Coronary artery (tissue), 2 donors: ENCODE results near the gene HMGB3.

Experiments used
- DNase-seq: peaks from one replicate; pipeline ENCODE4 v3.0.0-alpha.2; 2017; ENCODE audit warnings: low spot score
- H3K27ac ChIP-seq, 2 donors: fragments of 200-600 bp; sonication (generic); one replicate each; pipeline ENCODE4 v1.5.1; 2016 to 2019
- H3K4me3 ChIP-seq: fragments of 200-600 bp; sonication (generic); 2 replicates; pipeline ENCODE4 v1.5.1; 2016; ENCODE audit warnings: mild to moderate bottlenecking, moderate library complexity
- TF ChIP-seq, protein P1 (sequence below): fragments of 200-600 bp; sonication (generic); IDR thresholded peaks from one replicate; pipeline ENCODE4 v1.5.1; 2019; ENCODE audit warnings: antibody characterized with exemption

HMGB3 gene

DNA sequence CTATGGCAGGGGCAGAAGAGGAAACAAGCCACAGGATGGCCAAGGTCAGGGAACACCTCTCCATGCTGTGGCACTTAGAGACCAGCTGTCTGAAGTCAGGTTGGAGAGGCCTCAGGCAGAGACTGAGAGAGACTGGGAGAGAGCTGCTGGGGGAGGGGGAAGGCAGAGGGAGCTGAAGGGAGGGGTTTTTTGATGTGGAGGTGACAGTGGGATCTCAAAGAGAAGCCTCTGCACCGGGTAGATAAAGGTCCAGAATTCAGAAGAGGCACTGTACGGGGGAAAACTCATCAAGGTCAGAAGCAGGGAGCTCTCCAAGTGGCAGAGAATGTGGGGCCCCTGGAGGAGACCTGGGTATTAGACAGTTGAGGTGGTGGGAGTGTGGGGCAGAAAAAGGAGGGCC lies 41.6 kb upstream of the HMGB3 start:
- DNase-seq: no peak
- no peak overlapping the region for H3K4me3 ChIP-seq
- TF ChIP-seq, protein P1, sequence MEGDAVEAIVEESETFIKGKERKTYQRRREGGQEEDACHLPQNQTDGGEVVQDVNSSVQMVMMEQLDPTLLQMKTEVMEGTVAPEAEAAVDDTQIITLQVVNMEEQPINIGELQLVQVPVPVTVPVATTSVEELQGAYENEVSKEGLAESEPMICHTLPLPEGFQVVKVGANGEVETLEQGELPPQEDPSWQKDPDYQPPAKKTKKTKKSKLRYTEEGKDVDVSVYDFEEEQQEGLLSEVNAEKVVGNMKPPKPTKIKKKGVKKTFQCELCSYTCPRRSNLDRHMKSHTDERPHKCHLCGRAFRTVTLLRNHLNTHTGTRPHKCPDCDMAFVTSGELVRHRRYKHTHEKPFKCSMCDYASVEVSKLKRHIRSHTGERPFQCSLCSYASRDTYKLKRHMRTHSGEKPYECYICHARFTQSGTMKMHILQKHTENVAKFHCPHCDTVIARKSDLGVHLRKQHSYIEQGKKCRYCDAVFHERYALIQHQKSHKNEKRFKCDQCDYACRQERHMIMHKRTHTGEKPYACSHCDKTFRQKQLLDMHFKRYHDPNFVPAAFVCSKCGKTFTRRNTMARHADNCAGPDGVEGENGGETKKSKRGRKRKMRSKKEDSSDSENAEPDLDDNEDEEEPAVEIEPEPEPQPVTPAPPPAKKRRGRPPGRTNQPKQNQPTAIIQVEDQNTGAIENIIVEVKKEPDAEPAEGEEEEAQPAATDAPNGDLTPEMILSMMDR: no peak
- no peak overlapping the region for H3K27ac ChIP-seq

DNA sequence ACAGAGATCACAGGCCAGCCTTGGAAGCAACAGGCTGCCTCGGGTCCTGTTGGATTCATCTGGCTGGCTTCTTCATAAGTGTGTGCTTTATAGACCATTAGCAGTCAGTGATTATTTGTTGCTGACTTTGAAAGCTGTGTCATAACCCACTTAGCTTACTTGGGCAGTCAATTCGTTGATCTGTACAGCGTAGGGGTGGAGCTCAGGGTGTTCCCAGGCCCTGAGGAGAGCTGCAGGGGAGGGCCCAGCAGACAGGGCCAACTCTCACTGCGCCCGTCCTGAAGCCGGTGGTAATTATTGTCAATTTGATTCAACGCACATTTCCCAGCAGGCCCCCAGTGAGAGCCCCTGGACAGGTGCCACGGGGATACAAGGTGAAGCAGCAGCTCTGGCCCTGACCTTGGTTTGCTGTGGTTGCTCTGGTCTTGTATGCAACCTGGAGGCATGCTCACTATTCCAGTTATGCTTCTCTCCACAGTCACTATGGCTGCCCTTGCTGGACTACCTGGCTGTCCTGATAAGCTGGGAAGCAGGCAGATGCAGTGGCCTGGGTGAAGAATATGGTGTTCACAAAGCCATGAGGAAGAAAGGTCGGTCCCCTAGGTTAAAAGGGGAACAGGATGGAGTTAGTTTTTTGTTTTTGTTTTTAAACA lies 40.1 kb upstream of the HMGB3 start:
- no peak for DNase-seq
- no peak overlapping the region for H3K4me3 ChIP-seq
- TF ChIP-seq, protein P1: no peak
- H3K27ac ChIP-seq: no peak overlapping the region

DNA sequence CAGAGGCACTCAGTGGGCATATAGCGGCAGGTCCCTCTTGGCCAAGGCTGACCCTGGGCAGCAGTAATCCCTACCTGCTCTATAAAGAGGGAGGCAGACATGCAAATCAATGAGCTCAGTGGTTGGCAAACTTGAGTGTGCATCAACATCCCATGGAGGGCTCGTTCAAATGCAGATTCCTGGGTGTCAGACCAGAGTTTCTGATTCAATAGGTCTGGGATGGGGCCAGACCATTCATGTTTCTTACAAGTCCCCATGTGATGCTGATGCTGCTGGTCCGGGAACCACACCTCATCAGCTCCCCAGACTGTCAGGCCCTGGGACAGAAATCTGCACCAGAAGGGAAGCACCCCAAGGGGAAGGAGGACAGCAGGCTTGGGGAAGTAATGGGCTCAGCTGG lies 38.9 kb upstream of the HMGB3 start:
- no peak for DNase-seq
- Histone ChIP-seq H3K27ac (no peak overlapping the region), H3K4me3 (no peak overlapping the region)
- TF ChIP-seq, protein P1: no peak

DNA sequence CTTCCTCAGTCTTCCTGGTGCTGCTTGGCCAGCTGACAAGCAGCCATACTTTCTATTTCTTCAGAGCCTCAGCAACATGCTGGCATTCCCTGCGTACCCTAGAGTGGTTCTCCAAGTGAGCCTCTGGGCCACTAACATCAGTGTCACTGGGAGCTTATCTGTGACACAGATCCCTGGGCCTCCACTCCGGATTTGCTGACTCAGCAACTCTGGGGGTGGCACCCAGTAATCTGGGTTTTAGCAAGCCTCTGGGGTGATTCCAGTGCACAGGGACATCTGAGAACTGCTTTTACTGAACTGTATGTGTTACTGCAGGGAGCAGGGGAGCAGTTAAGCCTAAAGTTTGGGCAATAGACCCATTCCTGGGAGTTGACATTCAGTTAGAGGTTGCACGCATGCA lies 28.2 kb upstream of the HMGB3 start:
- DNase-seq: no peak
- Histone ChIP-seq H3K27ac (no peak overlapping the region), H3K4me3 (no peak overlapping the region)
- TF ChIP-seq, protein P1: no peak

DNA sequence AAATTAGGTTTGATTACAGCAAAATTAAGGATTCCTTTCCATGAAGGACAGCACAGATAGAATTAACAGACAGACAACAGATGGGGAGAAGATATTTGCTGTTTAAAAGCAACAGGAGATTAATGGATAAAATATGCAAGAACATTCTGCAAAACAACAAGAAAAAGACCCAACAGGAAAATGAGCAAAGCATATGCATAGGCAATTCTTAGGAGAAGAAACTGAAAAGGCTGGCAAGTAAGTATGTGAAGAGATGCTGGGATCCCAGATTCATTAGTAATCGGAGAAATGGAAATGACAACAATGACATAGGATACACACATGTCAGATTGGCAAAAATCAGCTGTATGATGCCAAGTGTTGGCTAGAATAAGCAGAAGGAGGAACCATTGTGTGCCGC lies 27.5 kb upstream of the HMGB3 start:
- H3K4me3 ChIP-seq: no peak overlapping the region

DNA sequence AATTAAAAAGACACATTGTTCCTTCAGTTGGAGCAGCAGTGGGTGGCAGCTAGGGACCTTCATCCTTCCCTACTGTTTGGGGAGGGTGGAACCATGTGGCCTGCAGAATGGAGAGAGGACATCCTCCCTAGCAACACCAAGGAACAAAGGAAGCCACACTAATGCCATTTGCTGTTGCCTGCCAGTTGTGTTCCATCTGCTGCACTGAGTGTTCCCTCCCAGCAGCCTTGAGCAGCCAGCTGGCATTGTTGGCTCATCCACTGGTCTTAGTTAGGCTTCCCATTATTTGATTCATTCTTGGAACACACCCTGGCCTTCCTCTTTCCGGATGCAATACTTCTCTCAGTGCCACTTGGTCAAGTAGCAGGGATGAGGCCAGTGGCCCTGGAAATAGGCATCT lies 25.0 kb upstream of the HMGB3 start:
- no peak overlapping the region for H3K4me3 ChIP-seq
- no peak overlapping the region for H3K27ac ChIP-seq
- TF ChIP-seq, protein P1: no peak
- no peak for DNase-seq

More for the DNA sequence above, 27.5 kb upstream of the HMGB3 start:
- TF ChIP-seq, protein P1: no peak
- no peak for DNase-seq
- H3K27ac ChIP-seq: no peak overlapping the region

DNA sequence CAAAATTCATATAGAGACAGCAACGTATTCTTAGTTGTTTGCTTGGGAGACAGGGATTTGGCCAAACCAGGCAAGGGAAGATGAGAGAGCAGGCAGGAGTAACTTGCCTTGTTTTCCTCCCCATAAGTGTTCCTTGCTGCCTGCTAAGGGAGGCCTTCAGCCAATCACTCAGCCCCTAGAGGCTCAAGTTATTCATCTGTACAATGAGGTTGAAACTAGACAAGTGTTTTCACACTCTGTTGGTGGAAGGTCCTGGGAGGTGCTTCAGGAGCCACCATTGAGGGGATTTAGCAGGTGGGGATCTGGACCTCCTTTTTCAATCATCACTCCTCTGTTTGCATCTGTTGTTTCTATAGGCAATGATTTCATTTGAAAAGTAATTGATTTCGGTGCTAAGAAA lies 23.6 kb upstream of the HMGB3 start:
- Histone ChIP-seq H3K4me3 (no peak overlapping the region), H3K27ac (no peak overlapping the region)
- DNase-seq: no peak
- TF ChIP-seq, protein P1: no peak
